Measurements from ENCODE around the gene LTO1. TPM values are rescaled to one million over a fixed set of nuclear protein-coding genes. Genes with fewer than 3 reads are reported as not detected.

Gene LTO1
- total RNA-seq, 3 donors from 2014 or later (not counting 1 experiment from before 2014, with no cell fraction given): 23.2 to 33.5 (median 25.3) TPM

DNA sequence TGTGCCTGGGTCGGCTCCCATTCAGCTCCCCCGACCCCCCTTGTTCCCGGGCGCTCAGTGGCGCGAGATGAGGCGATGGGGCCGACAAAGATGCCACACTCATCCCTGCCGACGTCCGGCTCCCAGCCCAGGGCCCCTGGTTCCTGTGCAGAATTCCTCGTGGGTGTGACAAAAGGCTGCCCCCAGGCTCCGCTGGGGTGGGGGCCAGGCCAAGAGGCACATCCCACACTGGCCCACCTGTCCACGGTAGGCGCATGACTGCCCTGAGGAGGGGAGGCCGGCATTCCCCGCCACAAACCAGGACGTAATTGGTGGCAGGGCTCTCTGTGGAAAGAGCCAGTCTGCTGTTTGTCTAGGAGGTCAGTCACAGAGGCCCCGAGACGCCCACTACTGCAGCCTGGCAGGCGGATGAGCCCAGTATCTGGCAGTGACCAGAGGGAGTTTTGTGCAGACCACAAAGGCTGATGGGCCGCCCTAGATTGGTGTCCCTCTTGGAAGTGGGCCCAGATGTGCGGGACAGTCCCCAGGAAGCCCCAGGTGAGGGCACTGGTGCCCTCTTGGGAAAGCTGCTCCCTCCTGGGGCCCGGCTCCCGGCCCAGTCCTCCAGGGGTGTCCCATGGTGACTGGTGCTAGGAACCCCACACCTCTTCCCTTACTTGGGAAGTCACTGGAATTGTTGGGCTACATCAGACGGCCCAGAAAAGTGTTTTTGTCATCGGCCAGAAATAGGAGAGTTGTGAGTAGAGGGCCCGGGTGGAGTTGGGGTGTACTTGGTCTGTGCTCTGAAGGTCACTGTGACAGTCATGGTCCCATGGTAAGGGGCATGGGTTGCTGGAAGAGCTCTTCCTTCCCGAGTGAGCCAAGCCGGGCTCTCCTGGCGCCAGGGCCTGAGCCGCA, 28.4 kb downstream of the LTO1 start:
- TF ChIP-seq, protein P1, sequence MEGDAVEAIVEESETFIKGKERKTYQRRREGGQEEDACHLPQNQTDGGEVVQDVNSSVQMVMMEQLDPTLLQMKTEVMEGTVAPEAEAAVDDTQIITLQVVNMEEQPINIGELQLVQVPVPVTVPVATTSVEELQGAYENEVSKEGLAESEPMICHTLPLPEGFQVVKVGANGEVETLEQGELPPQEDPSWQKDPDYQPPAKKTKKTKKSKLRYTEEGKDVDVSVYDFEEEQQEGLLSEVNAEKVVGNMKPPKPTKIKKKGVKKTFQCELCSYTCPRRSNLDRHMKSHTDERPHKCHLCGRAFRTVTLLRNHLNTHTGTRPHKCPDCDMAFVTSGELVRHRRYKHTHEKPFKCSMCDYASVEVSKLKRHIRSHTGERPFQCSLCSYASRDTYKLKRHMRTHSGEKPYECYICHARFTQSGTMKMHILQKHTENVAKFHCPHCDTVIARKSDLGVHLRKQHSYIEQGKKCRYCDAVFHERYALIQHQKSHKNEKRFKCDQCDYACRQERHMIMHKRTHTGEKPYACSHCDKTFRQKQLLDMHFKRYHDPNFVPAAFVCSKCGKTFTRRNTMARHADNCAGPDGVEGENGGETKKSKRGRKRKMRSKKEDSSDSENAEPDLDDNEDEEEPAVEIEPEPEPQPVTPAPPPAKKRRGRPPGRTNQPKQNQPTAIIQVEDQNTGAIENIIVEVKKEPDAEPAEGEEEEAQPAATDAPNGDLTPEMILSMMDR (IDR thresholded peaks at IDR 0.05): no peak
- H3K9me3 Mint-ChIP-seq: no peaks in the 10 kb centered on the region
- Histone ChIP-seq H3K36me3 (ENCODE audit: control insufficient read depth, insufficient read depth, low read length) (no peaks in the 10 kb centered on the region), H3K27me3 (ENCODE audit: control insufficient read depth, insufficient read depth, low read length) (peaks cover 4% of the 10 kb centered on the region), H3K27ac (ENCODE audit: low read length) (no peak overlapping the region), H3K4me3 (ENCODE audit: low read length) (no peak overlapping the region), H3K9me3 (ENCODE audit: control insufficient read depth, insufficient read depth, low read length) (no peaks in the 10 kb centered on the region), H3K4me1 (ENCODE audit: control insufficient read depth, insufficient read depth, low read length) (peaks cover 15% of the 10 kb centered on the region)
- no peak overlapping the region for H3K4me3 Mint-ChIP-seq
- DNase-seq (no peak), ATAC-seq (no peak)
- no peaks in the 10 kb centered on the region for H3K36me3 Mint-ChIP-seq
- no peak overlapping the region for H3K27ac Mint-ChIP-seq
- no peaks in the 10 kb centered on the region for H3K27me3 Mint-ChIP-seq (ENCODE audit: low read depth in 2 of 2)
- WGBS (ENCODE audit: insufficient coverage): 93% methylated on average over 32 of the region's 32 CpGs
- intact Hi-C loops (cut with micrococcal nuclease): no loop called here
- H3K4me1 Mint-ChIP-seq: no peaks in the 10 kb centered on the region

DNA sequence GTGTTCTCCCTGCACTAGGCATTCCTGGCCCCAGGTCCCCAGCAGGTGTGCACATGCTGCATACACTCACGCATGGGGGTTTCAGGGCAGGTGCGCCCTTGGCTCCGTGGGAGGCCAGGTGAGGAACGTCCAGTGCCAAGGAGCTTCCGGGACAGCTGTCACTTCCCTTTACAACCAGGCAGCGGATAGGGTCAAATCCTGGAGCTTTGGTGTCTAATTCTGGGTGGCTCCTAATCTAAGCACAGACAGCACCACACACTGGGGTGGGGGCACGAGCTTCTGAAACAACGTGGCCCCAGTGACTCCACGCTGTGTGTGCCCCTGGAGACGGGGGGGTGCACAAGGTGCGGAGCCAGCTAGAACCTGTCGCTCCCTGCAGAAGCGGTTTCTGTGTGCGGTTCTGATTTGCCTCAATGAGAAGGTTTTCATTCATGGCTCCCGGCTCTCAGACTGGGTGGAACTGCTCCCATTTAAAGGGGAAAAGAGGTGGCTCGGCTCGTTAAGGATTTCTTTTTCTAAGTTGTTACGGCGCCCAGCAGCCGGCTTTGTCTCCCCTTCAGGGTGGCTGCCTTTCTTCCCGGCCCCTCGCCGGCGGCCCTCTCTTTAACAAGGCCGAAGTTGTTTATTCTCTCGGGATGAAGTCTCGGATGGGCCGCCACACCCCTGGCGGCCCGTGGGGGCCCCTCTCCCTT, 29.2 kb downstream of the LTO1 start:
- TF ChIP-seq, protein P1 (IDR thresholded peaks at IDR 0.05): no peak
- H3K4me1 Mint-ChIP-seq: peaks cover 5 to 7% of the 10 kb centered on the region in 2 donors

DNA sequence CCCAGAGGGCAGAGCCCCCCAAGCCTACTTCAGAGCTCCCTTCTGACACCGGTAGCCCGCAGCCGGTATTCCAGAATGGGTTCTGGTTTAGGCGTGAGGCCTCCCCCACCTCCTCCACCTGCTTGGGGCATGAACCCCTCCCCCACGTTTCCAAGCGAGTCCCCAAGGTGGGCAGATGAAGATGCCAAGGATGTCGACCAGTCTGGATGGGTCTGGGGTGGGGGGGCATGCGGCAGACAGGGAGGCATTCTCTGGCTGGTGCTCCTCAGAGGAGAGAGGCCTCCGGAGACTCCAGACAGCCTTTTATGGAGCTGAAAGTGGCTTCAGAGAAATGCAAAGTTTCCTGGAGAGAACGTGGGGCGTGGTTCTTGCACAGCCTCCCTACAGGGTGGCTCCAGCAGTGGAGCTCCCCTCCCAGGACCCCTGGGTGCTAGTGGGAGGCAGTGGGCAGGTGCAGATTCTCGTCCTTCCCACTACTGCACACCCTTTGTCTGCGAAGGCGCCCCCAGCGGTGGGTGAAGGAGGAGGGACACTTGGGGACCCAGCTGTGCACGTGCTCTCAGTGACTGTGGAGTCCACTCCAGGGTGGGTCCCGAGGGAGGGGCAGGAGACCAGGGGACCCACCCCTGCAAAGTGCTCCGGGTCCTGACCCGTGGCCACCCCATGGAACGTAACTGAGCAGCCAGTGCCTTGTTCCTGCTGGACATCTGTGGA, 30.0 kb downstream of the LTO1 start:
- Mint-ChIP-seq H3K27ac (no peak overlapping the region), H3K4me3 (no peak overlapping the region), H3K4me1 (peaks cover 9 to 15% of the 10 kb centered on the region in 2 donors), H3K27me3 (ENCODE audit: low read depth in 2 of 2) (peaks cover 3 to 13% of the 10 kb centered on the region in 2 donors), H3K9me3 (no peaks in the 10 kb centered on the region), H3K36me3 (no peaks in the 10 kb centered on the region)
- no peak for ATAC-seq
- Histone ChIP-seq H3K4me3 (ENCODE audit: low read length) (no peak overlapping the region), H3K36me3 (ENCODE audit: control insufficient read depth, insufficient read depth, low read length) (no peaks in the 10 kb centered on the region), H3K9me3 (ENCODE audit: control insufficient read depth, insufficient read depth, low read length) (no peaks in the 10 kb centered on the region), H3K27me3 (ENCODE audit: control insufficient read depth, insufficient read depth, low read length) (peaks cover 14% of the 10 kb centered on the region), H3K27ac (ENCODE audit: low read length) (no peak overlapping the region), H3K4me1 (ENCODE audit: control insufficient read depth, insufficient read depth, low read length) (peaks cover 30% of the 10 kb centered on the region)
- intact Hi-C loops (cut with micrococcal nuclease): no loop called here
- TF ChIP-seq, protein P1 (IDR thresholded peaks at IDR 0.05): no peak
- DNase-seq: no peak
- 93% methylated on average over 18 of the region's 20 CpGs for WGBS (ENCODE audit: insufficient coverage)

More for the DNA sequence above, 29.2 kb downstream of the LTO1 start:
- intact Hi-C loops (cut with micrococcal nuclease): no loop called here
- ATAC-seq: no peak
- Mint-ChIP-seq H3K36me3 (no peaks in the 10 kb centered on the region), H3K4me3 (no peak overlapping the region), H3K27ac (no peak overlapping the region), H3K27me3 (ENCODE audit: low read depth in 2 of 2) (peaks cover 0 to 5% of the 10 kb centered on the region in 2 donors), H3K9me3 (no peaks in the 10 kb centered on the region)
- DNase-seq: no peak
- Histone ChIP-seq H3K27me3 (ENCODE audit: control insufficient read depth, insufficient read depth, low read length) (peaks cover 12% of the 10 kb centered on the region), H3K9me3 (ENCODE audit: control insufficient read depth, insufficient read depth, low read length) (no peaks in the 10 kb centered on the region), H3K27ac (ENCODE audit: low read length) (no peak overlapping the region), H3K4me1 (ENCODE audit: control insufficient read depth, insufficient read depth, low read length) (peaks cover 22% of the 10 kb centered on the region), H3K4me3 (ENCODE audit: low read length) (no peak overlapping the region), H3K36me3 (ENCODE audit: control insufficient read depth, insufficient read depth, low read length) (no peaks in the 10 kb centered on the region)
- WGBS (ENCODE audit: insufficient coverage): 91% methylated on average over 30 of the region's 30 CpGs

All from natural killer cell (primary cell).